KOPT-K1 (cell line): ENCODE results near the gene LIG4.
A peak's percentile ranks its signal among the peaks of the same experiment; 100 is the strongest.
"Not testable (repeated sequence)": the region's sequence is repeated elsewhere in the genome, so short reads cannot be mapped to it uniquely, and the experiment has no call there.

Experiments used
- H3K27ac ChIP-seq: fragments of 200-600 bp; sonication (generic); 2 replicates; pipeline ENCODE4 v1.5.1; 2016; ENCODE audit warnings: antibody characterized with exemption, mild to moderate bottlenecking, low read depth, low read length; ENCODE audit not compliant: poor library complexity, severe bottlenecking
- H3K36me3 ChIP-seq: fragments of 200-600 bp; sonication (generic); 2 replicates; pipeline ENCODE4 v1.5.1; 2017; ENCODE audit warnings: antibody characterized with exemption, mild to moderate bottlenecking, low read length, moderate library complexity; ENCODE audit not compliant: insufficient read depth
- H3K9me3 ChIP-seq: fragments of 200-600 bp; sonication (generic); 2 replicates; pipeline ENCODE4 v1.5.1; 2017; ENCODE audit warnings: antibody characterized with exemption, low read length, mild to moderate bottlenecking; ENCODE audit not compliant: insufficient read depth, poor library complexity, severe bottlenecking

The LIG4 gene

GRCh38 chr13:108215436-108215835 is at the start of gene LIG4:
Gene LIG4, minus strand, starts transcription at chr13:108215536. Its CDS starts 4,268 bp downstream, at chr13:108211268.
- no peaks in the 10 kb centered on the region for H3K9me3 ChIP-seq
- peak within 1 kb of the TSS; percentile 99 for H3K27ac ChIP-seq
- H3K36me3 ChIP-seq, result peaks cover 5% of the 10 kb centered on the region

- Histone ChIP-seq H3K9me3 (no peaks in the 10 kb centered on the region), H3K27ac (no peak overlapping the region), H3K36me3 (no peaks in the 10 kb centered on the region)
Measured at GRCh38 chr13:108263621-108264355, 48.5 kb upstream of the LIG4 start.

GRCh38 chr13:108257248-108257647 is 41.9 kb upstream of the LIG4 start:
- Histone ChIP-seq H3K9me3 (no peaks in the 10 kb centered on the region), H3K27ac (no peak overlapping the region), H3K36me3 (no peaks in the 10 kb centered on the region)

GRCh38 chr13:108249150-108249549 is 33.8 kb upstream of the LIG4 start:
- peaks cover 18% of the 10 kb centered on the region for H3K9me3 ChIP-seq
- H3K27ac ChIP-seq, result no peak overlapping the region

GRCh38 chr13:108230377-108230776 is 15.0 kb upstream of the LIG4 start:
- Histone ChIP-seq H3K36me3 (peaks cover 17% of the 10 kb centered on the region; the same call in 1 of the 2 replicates), H3K9me3 (no peaks in the 10 kb centered on the region)

More at GRCh38 chr13:108249150-108249549, 33.8 kb upstream of the LIG4 start:
- H3K36me3 ChIP-seq, result no peaks in the 10 kb centered on the region

GRCh38 chr13:108227651-108228272 is 12.4 kb upstream of the LIG4 start:
- no peak overlapping the region for H3K27ac ChIP-seq
- H3K9me3 ChIP-seq, result no peaks in the 10 kb centered on the region
- H3K36me3 ChIP-seq, result peaks cover 17% of the 10 kb centered on the region; the same call in 1 of the 2 replicates

More at GRCh38 chr13:108230377-108230776, 15.0 kb upstream of the LIG4 start:
- H3K27ac ChIP-seq, result no peak overlapping the region

- Histone ChIP-seq H3K27ac (no peak overlapping the region), H3K9me3 (no peaks in the 10 kb centered on the region), H3K36me3 (peaks cover 23% of the 10 kb centered on the region)
Measured at GRCh38 chr13:108226184-108226583, 10.8 kb upstream of the LIG4 start.

- Histone ChIP-seq H3K9me3 (no peaks in the 10 kb centered on the region), H3K27ac (no peak overlapping the region), H3K36me3 (peaks cover 19% of the 10 kb centered on the region)
Measured at GRCh38 chr13:108225440-108225839, 10.1 kb upstream of the LIG4 start.

GRCh38 chr13:108223687-108224503 is 8.6 kb upstream of the LIG4 start:
- H3K27ac ChIP-seq, result no peak overlapping the region
- no peaks in the 10 kb centered on the region for H3K9me3 ChIP-seq
- peaks cover 6% of the 10 kb centered on the region; the same call in 1 of the 2 replicates for H3K36me3 ChIP-seq

- Histone ChIP-seq H3K36me3 (peaks cover 6% of the 10 kb centered on the region; the same call in 1 of the 2 replicates), H3K9me3 (no peaks in the 10 kb centered on the region), H3K27ac (no peak overlapping the region)
Measured at GRCh38 chr13:108220041-108220440, 4.7 kb upstream of the LIG4 start.

GRCh38 chr13:108218044-108218974 is 3.0 kb upstream of the LIG4 start, which contains the start of gene ABHD13:
Gene ABHD13, plus strand, starts transcription at chr13:108218392. Its CDS starts 10,827 bp downstream, at chr13:108229219.
- no peaks in the 10 kb centered on the region for H3K9me3 ChIP-seq
- H3K27ac ChIP-seq, result peak within 1 kb of the TSS; percentile 96

GRCh38 chr13:108217307-108218043 is 2.1 kb upstream of the LIG4 start:
- peak overlapping the region; percentile 96 for H3K27ac ChIP-seq
- not testable (repeated sequence) for H3K36me3 ChIP-seq, H3K9me3 ChIP-seq

More at GRCh38 chr13:108218044-108218974, 3.0 kb upstream of the LIG4 start, which contains the start of gene ABHD13:
- peaks cover 6% of the 10 kb centered on the region; the same call in 1 of the 2 replicates for H3K36me3 ChIP-seq

- Histone ChIP-seq H3K27ac (peak overlapping the region; percentile 99), H3K9me3 (no peaks in the 10 kb centered on the region), H3K36me3 (peaks cover 13% of the 10 kb centered on the region)
Measured at GRCh38 chr13:108214441-108215271, 680 bp downstream of the LIG4 start.
